Body of pancreas (tissue), 4 donors: ENCODE results near the gene EPHX1.
"Not testable (repeated sequence)": the region's sequence is repeated elsewhere in the genome, so short reads cannot be mapped to it uniquely, and the experiment has no call there.

Source experiments
- CTCF ChIP-seq, 7 experiments: fragments of 450-650 bp in 4 of 7; fragments of 200-600 bp in 3 of 7; sonication (generic) in 3 of 7; IDR thresholded peaks; one replicate each; pipeline ENCODE4 v1.5.1; 2016 to 2019; ENCODE audit warnings: antibody characterized with exemption in 7 of 7
- POLR2A ChIP-seq, 3 donors: fragments of 450-650 bp; IDR thresholded peaks; one replicate each; pipeline ENCODE4 v1.6.1; 2016; ENCODE audit warnings: antibody characterized with exemption in 3 of 3, mild to moderate bottlenecking in 2 of 3

- not testable (repeated sequence) for TF ChIP-seq CTCF, POLR2A (IDR thresholded peaks at IDR 0.05)
Observed at GRCh38 chr1:225796097-225796496, 13.8 kb upstream of the EPHX1 start.
